Activated naive CD4-positive, alpha-beta T cell treated with anti-CD3 and anti-CD28 coated beads, Interleukin-2, amount 50 U/mL, for 16 hours (primary cell): ENCODE results near the gene CIC.

ENCODE experiments used
- DNase-seq: peaks from one replicate; pipeline ENCODE4 v3.0.0-alpha.2; 2020

The CIC gene

DNA sequence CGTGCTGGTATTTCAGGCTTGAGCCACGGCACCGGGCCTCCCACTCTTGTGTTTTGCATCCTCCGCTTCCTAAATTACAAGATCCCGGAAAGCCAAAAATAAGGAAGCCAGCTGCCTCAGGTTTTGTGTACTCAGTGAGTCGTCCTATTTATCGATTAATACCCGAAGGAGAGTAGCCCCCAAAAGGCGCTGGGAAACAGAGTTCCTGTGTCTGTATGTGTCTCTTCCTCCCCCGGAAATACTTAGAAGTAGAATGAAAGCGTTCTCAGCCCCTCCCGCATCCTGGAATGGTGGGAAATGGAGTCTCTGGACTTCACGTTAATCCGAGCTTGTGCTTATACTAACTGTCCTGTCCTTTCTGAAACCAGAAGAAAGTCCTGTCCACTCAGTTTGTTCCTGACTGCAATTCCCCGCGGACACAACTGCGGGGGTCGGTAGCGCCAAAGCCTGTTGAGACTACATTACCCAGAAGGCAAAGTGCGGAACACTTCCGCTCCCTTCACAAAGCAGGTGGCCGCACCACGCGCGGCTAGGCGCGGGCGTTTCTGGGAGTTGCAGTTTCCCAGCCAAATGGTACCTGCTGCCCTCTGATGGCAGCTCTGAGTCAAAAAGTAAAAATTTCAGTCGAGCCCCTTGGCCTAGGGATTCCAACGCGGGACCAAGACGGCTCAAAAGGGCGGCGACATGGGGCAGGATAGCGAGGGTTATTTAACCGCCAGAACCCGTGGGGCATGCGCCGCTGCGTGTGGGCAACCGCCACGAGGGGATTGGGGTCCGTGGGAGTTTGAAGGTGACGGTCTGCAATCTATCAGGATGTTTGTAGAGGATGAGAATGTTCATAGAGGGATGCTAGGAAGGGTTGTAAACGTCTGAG, 24.5 kb upstream of the CIC start:
- DNase-seq, result peak; percentile 92

DNA sequence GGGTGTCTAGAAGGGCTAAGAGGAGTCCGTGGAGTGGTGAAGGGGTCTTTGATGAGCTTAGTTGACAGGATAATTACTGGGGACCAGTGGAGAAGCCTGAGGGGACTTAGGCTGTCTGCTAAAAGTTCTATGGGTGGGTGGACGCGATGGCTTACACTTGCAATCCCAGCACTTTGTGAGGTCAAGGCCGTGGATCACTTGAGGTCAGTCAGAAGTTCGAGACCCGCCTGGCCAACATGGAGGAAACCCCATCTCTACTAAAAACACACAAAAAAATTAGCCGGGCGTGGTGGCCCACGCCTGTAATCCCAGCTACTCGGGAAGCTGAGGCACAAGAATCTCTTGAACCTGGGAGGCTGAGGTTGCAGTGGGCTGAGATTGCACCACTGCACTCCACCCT, 23.8 kb upstream of the CIC start:
- DNase-seq, result no peak

DNA sequence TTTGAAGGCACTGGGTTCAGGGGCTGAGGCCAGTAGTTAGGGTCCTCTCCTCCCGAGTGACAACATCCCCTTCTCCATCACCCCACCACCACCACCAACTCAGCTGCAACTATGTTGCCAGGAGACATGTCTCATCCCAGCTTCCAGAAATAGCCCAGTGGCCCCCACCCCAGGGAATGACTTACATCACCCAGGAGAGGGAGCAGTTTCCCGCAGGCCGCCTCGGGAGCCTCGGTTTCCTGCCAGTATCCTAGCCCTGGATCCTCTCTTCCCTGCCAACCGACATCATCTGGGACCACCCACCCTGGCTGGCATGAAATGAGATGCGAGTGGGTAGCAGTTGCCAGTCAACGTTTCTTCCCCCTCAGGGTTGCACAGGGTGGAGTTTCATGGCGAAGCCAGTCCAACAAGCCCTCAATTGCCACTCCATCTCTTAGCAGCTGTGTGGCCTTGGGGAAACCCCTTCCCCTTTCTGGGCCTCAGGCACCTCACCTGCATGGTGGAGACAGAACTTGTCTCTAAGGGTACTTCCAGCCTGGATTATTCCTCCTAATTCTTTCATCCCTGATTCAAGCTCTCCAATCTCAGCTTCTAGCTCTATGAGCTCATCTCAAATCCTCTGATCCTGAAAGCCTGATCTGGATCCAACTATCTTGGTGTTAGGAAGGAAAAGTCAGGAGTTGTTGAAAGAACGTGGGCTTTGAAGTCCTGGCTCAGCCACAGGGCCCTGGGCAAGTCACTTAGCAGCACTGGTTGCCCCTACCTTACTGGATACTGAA, 22.7 kb upstream of the CIC start:
- DNase-seq, result no peak

DNA sequence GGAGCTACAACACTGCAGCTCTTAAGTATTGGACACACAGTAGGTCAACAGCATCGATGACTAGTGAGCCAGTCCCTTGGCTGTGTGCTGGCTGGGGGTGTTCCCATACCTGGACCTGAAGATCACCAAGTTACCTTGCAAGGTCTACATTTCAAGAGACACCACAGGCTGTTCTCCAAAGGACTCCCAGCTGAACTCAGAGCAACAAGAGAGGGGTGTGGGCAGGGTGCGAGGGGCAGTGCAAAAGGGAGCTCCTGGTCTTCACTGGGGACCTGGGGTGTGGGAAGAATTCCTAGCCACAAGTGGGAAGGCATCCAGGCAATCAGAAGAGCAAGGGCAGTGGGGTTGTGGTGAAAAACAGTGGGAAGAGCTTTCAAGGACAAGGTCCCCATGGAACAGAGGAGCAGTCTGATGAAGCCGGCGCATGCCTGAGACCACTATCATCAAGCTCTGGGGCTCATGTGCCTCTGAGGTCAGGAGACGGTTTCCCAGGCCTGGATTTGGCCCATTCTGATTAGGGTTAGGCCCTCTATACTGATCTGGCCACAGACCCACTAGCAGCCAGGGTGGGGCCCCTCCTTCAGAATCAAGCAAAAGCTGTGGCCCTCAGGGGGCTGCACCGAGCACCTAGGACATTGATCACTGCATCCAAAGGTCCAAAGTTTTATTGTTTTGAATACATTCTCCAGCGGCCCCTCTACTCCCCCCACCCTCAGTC, 22.0 kb upstream of the CIC start:
- no peak for DNase-seq

DNA sequence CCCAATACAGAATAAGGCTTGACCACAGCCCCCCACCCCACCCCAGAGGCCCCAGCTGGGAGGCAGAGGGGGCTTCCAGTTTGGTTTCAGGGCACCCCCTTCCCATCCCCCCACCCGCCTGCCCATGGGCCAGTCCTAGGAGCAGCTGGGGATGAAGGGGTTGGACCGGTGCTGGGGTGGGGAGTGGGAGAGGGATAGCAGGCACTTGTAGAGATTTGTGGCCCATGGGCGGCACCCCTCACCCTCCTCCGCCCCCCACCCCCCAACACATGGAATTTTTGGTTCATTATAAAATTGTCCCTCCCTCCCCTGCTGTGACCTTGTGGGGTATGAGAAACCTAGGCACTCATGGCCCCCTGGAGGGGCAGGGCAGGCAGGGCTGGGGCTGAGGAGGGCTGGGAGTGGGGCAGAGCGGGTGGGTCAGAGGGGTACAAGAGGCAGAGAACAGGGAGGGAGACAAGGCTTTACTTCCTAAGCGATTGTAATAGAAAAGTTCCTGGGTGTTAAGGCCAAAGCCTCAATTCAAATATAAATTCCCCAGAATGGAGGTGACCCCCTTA, 21.3 kb upstream of the CIC start:
- no peak for DNase-seq

DNA sequence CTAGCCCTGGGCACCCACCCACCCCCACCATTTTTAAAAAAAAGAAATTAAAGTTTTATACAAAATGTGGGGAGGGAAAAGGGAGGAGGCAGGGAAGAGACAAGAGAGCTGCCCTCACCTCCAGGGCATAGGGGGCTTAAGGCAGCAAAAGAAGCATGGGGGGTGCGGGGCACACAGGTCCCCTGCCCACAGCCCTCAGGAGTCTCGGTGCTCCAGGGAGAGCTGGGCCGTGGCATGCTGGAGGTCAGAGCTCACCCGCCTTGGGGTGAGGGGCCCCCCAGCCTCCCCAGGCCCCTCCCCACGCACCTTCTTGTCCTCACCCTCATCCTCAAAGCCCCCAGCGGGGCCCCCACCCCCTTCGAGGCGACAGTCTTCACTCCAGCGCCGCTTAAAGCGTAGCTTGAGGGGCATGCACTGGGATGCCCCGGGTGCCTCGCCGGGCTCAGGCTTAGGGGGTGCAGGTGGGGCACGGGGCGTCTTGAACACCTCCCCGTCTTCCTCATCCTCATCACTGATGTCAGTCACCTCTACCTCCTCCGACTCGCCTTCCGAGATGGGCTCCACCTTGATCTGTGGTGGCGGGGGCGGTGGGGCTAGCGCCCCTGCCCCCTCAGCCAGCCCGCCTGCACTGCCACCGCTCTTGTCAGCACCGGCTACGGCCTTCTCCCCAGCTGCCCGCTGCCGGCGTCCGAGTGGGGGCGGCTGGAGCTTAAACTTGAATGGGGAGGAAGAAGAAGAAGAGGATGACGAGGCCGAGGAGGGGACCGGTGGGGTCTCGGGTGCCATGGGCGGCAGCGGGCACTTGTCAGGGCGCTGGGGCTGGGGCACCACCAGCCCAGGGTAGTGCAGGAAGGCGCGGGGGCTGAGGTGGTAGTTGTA, 20.5 kb upstream of the CIC start:
- DNase-seq, result no peak

DNA sequence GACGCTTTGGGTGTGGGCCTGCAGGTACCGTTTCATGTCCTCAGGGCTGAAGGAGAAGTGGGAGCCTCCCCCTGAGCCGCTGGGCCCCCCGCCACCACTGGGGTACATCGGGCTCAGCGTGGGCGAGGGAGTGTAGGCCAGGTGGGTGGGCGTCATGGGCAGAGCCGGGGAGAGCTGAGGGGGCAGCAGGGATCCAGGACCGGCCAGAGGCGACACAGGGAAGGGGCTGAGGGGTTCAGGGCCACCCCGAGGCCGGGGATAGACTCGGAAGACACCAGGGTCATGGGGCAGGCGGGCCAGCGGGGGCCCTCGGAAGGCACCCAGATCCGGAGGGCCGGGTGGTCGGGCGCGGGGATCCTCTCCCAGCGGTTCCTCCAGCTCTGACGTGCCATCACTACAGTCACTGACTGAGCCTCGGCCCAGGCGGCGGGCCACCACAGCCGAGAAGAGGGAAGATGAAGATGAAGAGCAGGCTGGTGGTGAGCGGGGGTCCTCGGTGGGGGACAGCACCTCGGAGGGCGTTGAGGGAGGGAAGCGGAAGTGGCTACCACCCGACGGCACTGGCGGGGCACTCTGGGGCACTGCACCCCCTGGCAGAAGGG, 19.8 kb upstream of the CIC start:
- no peak for DNase-seq

DNA sequence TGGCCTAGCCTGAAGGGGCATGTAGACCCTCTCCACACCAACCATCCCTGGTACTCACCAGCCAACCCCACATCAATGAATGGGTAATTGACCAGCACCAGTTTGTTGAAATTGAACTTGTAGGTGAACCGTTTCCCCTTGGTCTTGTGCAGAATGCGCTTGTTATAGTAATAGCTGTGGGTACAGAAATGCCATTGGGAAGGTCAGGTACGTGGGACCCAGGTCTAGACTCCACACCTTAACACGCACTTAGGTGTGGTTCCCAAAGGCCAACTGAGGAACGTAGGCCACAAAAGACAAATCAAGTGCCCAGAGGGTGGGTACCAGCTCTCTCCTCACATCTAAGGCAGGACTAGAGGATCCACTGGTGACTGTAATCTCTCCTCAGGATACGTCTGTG, 19.3 kb upstream of the CIC start:
- DNase-seq, result no peak

DNA sequence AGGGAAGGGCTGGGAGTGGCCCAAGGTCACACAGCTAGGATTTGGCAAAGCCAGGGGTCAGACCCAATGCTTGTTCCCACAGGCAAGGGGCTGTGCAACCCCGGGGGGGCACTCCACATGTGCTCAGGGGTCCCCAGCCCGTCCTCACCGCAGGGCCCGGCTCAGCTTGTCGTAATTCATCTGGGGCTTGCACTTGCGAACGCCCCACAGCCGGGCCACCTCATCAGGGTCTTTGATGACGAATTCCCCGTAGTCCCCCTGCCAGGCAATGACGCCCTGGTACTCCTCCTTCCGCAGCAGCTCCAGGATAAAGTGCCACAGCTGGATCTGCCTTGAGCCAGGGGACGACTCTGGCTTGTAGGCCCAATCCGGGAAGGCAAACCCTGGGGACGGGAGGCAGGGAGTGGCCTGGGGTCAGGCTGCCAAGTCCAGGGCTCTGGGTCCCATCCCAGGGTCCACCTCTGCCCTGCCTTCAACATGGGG, 18.8 kb upstream of the CIC start:
- DNase-seq, result no peak

DNA sequence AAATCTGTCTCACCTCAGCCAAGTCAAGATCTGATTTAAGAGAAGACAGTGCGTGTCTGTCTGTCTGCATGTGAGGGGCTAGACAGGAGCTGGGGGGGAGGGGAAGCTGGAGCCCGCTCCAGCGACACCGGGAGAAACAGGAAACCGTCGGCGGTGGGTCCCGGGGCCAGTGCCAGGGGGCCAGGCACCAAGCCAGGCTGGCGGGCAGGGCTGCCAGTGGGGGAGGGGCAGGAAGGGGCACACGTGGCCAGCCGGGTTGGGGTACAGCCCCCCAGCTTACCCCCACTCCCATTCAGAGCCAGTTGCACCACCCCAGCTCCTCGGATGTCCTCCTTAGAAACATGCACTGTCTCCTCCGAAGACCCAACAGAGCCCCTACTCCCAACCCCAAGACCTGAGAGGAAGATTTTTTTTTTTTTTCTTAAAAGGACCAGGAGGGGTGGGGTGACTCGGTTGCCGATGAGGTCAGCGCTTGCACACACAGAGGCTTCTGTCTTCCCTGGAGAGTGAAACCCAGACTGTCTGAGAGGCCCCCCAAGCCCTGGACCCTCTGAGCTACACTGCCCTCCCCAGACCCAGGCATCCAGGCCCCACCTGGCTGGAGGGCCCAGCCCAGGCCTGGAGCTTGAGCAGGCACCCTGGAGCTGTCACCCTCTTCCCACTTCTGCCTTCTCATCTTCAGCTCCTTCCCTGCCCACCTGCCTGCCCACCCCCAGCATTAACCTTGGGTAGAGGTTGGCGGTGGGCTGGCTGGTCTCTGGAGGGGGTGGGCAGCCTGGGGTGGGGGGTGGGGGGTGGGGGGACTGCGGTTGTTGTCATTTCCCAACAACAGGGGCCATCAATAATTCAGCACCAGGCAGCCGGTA, 18.2 kb upstream of the CIC start:
- no peak for DNase-seq

DNA sequence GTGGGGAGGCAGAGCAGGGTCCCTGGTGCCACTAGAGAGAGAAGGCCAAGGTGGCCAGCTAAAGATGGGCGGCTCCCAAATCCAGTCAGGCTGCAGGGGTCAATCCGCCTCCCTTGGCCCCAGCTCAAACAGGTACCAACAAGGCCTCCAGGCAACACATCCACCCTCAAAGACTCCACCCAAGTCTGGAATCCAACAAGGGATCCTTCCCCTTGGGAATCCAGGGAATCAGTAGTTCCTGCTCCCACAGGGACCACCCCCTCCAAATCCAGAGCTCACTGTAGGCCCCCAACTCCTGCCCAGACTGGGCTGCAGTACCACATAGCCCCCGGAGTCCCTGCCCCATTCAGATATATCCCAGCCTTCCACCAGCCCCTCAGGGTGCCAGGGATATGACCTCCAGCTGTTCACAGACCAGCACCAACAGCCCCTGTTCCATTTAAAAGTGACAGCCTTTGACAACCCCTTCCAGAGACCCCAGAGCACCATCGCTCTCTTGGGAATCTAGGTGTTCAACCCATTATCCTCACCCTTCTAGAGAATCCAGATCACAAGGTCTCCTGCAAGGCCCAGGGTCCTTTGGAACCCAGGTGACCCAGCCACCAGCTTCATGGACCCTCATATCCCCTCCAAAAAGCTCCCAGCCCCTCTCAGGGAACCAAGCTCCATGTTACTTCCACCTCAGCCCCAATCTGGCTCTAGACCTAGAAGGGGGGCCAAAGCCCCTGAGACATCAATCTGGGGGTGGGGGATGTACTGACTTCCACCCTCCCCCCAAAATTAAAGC, 17.3 kb upstream of the CIC start:
- DNase-seq, result no peak

DNA sequence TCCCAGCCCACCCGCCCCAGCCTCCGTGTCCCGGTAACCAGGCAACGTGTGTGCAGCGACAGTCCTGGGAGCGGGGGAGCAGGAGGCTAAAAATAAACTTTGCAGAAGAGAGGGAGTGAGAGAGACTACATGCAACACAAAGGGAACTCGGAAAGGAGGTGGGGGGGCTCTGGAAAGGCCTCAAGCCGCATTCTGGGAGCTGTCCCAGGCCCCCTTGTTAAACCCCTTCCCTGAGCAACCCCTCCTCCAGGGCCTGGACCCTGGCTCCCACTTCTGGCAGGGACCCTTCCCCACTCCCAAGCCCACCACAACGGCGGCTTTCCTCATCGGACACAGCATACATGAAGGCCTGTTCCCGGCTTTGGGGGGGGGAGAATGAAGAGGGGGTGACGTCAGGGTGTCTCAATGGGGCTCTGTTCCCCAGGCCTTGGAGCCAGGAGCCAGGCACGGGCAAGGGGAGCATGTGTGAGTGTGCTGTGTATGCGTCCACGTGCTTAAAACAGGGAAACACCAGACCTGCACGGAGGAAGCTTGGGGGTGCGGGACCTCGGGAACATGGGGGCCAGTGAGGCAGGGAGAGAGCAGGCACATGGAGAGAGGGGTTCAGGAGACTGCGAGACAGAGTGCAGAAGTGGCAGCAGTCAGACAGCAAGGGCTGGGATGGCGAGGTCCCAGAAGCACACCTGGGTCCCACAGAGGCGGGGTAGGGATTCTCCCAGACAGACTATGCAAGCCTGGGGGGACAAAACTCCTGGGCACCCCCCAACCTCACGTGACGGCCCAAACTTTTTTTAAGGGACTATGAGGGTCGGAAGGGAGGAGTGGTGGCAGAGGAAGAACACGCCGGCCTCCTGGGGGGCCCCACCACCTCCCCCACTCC, 16.4 kb upstream of the CIC start:
- no peak for DNase-seq

DNA sequence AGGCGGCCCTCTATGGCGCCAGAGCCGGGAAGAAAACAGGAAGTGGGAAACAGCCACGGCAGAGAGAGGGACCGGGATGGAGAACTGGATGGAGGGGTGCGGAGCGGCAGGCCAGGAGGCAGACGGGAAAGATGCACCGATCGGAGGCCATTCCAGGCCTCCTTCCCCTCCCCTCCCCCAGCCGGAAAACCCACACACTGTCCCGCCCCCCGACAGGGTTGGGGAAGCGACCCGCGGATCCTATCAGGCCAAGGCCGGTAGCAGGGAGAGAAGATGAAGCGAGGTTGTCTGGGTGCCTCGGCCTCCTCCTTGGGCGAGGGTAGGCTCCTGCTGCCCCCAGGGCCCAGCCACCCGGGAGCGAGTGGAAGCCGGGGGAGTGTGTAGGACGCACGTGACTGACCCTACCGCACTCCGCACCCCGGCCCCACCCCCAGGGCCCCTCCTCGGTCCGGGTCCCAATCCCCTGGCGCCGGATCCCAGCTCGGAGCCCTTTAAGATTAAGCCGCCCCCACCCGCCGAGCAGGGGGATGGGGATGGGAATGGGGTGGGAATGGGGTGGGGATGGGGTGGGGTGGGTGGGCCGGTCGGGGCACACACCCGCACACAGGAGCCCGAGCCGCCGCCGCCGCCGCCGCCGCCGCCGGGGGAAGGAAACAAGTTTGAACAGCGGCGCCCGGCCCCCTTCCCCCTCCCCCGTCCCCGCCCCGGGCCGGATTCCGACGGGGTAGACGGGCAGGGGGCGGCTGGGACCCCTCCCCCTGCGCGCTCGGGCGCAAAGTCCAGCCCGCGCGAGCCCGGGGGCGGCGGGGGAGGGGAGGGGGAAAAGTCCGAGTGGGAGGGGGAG, 15.6 kb upstream of the CIC start:
- DNase-seq, result peak; percentile 70

DNA sequence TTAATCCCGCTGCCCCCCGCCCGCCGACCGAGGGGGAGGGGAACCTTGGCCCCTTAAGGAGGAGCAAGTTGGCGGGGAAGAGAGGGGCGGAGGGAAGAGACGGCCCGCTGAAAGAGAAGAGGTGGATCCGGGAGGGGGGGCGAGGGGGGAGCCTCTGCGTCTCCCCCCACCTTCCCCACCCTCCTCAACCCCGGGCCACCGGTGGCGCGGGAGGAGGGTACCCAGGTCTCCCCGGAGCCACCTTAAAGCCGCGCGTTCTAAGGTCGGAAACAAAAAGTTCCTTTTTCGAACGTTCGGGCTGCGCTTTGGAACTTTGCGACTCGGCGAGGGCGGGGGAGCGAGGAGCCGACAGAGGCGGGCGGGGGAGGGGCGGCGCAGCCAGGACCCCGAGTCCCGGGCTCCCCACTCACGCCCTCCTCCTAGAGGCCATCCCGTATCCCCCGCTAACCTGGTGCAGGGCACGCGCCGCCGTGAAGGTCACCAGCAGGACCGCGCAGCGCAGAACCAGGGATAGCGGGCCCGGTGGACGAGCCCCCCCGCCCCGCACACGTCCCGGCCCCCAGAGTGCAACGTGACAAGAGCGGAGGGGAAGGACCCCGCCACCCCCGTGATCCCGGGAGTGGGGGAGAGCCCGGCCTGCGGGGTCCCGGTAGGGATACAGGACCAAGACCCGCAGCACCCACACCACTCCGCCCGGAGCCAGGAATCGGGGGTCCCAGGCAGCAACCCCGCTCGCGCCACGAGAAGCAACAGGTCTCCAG, 14.8 kb upstream of the CIC start:
- DNase-seq, result peak; percentile 85

DNA sequence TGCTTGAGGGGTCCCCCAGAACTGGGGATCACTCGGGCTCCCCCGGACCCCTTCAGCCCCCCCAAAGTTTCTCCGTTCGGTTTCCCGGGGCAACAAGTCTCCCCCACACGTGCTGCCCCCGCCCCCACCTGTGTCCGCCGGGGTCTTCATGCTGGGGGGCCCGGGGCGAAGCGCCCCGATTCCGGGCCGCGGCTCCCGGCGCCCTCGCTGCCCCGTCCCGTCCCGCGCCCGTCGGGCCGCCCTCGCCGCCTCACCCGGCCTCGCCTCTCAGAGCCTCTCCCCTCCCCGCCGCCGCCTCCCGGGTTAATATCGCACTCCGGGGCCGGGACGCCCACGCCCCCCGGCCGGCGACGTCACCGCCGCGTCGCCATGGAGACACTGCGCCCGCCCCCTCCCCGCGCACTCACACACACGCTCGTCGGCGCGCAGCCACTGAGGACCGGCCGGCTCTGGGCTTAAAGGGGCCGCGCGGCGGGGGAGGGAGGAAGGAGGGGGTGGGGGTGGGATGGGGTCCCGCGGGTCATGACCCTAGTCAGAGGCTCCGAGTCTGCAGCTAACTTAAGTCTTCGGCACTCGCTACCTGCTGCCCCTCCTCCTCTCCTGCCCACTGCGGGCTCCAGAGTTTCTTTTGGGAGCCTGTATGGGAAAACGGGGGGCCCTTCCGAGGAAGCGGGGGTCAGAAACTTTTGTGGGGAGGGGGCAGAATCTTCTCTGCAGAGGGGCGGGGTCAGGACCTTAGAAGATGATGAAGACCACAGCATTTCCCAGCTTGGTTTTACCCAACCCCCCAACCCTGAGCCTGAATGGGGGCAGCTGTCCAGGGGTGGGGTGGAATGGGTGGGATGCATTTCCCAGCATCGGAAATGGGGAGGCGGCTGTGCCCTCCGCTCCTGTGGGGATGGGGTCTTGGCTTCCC, 13.9 kb upstream of the CIC start, which contains the start of gene ERF:
Gene ERF, minus strand, starts transcription at position 279 of the 916 bp plus-strand sequence. Its CDS starts 129 bp downstream, at position 150.
- DNase-seq, result peak; percentile 93
